ENCODE results near the gene DGKD.
"Not testable (repeated sequence)": the region's sequence is repeated elsewhere in the genome, so short reads cannot be mapped to it uniquely, and the experiment has no call there.

DGKD gene

GRCh38 chr2:233329489-233330135 lies 24.7 kb upstream of the DGKD start:
- Histone ChIP-seq H3K9me3 (ENCODE audit: insufficient read depth, low read length) (no peaks in the 10 kb centered on the region), H3K27me3 (ENCODE audit: insufficient read depth, insufficient read length) (peaks cover 99% of the 10 kb centered on the region), H3K9ac (ENCODE audit: insufficient read length, low read depth) (no peak overlapping the region), H3K4me1 (ENCODE audit: insufficient read depth, insufficient read length) (peaks cover 10% of the 10 kb centered on the region), H3K36me3 (ENCODE audit: insufficient read depth, insufficient read length, low read length) (no peaks in the 10 kb centered on the region), H3K4me3 (ENCODE audit: insufficient read length, low read depth) (no peak overlapping the region)
- TF ChIP-seq YY1 (IDR thresholded peaks at IDR 0.05; ENCODE audit: insufficient read depth, insufficient read length), result peak; percentile 52
- no peak for TF ChIP-seq SUZ12 (IDR thresholded peaks at IDR 0.05; ENCODE audit: extremely low read depth, insufficient read depth, insufficient read length)
- peak; percentile 90 for DNase-seq (ENCODE audit: low read depth, low spot score)

DNA sequence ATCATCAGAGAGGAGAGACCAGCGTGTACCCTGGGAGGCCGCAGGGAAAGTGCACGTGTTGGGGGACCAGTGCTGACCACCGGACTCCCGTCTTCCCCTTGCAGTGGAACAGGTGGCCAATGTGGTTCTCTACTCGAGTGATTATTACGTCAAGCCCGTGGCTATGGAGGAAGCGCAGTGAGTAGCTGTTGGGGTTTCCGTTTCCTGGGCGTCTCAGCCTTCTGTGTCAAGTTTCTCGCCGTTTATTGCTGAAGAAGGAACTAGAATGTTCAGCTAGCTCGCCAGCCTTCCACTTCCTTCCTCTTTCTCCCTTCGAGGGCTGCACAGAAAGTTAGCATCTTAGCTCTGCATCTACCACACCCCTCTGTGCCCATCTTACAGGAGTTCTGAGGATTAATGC lies 22.8 kb upstream of the DGKD start:
- TF ChIP-seq ZNF274 (IDR thresholded peaks at IDR 0.05; ENCODE audit: low read depth, low read length) (no peak), SUZ12 (IDR thresholded peaks at IDR 0.05; ENCODE audit: extremely low read depth, insufficient read depth, insufficient read length) (no peak), YY1 (IDR thresholded peaks at IDR 0.05; ENCODE audit: insufficient read depth, insufficient read length) (no peak)
- Histone ChIP-seq H3K36me3 (ENCODE audit: insufficient read depth, insufficient read length, low read length) (no peaks in the 10 kb centered on the region), H3K27me3 (ENCODE audit: insufficient read depth, insufficient read length) (peaks cover 98% of the 10 kb centered on the region), H3K4me1 (ENCODE audit: insufficient read depth, insufficient read length) (peaks cover 10% of the 10 kb centered on the region), H3K9ac (ENCODE audit: insufficient read length, low read depth) (no peak overlapping the region), H3K4me3 (ENCODE audit: insufficient read length, low read depth) (no peak overlapping the region), H3K9me3 (ENCODE audit: insufficient read depth, low read length) (no peaks in the 10 kb centered on the region)
- no peak for DNase-seq (ENCODE audit: low read depth, low spot score)

- no peak overlapping the region for H3K4me3 ChIP-seq (ENCODE audit: insufficient read length, low read depth)
- peaks cover 10% of the 10 kb centered on the region for H3K4me1 ChIP-seq (ENCODE audit: insufficient read depth, insufficient read length)
- no peak overlapping the region for H3K9ac ChIP-seq (ENCODE audit: insufficient read length, low read depth)
These were observed 22.2 kb upstream of the DGKD start for GRCh38 chr2:233332125-233332524.

DNA sequence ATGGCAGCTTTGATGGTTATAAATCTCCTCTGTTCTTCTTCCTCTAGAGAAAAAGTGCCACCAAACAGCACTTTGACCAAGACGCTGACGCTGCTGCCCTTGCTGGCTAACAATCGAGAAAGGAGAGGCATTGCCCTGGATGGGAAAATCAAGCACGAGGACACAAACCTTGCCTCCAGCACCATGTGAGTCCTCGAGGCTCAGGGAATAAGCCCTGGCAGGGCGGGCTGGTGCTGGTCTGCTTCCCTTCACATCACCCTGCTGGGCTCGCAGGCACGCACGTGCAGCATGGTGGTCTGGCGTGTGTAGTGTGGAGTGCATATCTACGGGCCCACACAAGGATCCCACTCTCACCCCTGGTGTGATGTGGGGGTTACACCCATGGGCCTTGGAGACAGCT lies 19.4 kb upstream of the DGKD start:
- DNase-seq (ENCODE audit: low read depth, low spot score), result no peak
- Histone ChIP-seq H3K4me1 (ENCODE audit: insufficient read depth, insufficient read length) (peaks cover 2% of the 10 kb centered on the region), H3K9me3 (ENCODE audit: insufficient read depth, low read length) (no peaks in the 10 kb centered on the region), H3K9ac (ENCODE audit: insufficient read length, low read depth) (no peak overlapping the region), H3K27me3 (ENCODE audit: insufficient read depth, insufficient read length) (peaks cover 92% of the 10 kb centered on the region), H3K4me3 (ENCODE audit: insufficient read length, low read depth) (no peak overlapping the region), H3K36me3 (ENCODE audit: insufficient read depth, insufficient read length, low read length) (no peaks in the 10 kb centered on the region)
- no peak for TF ChIP-seq YY1 (IDR thresholded peaks at IDR 0.05; ENCODE audit: insufficient read depth, insufficient read length)

More at GRCh38 chr2:233332125-233332524, 22.2 kb upstream of the DGKD start:
- no peak for TF ChIP-seq YY1 (IDR thresholded peaks at IDR 0.05; ENCODE audit: insufficient read depth, insufficient read length)
- no peak for TF ChIP-seq SUZ12 (IDR thresholded peaks at IDR 0.05; ENCODE audit: extremely low read depth, insufficient read depth, insufficient read length)
- no peak for TF ChIP-seq ZNF274 (IDR thresholded peaks at IDR 0.05; ENCODE audit: low read depth, low read length)
- no peaks in the 10 kb centered on the region for H3K9me3 ChIP-seq (ENCODE audit: insufficient read depth, low read length)
- H3K27me3 ChIP-seq (ENCODE audit: insufficient read depth, insufficient read length), result peaks cover 98% of the 10 kb centered on the region
- no peak for DNase-seq (ENCODE audit: low read depth, low spot score)
- no peaks in the 10 kb centered on the region for H3K36me3 ChIP-seq (ENCODE audit: insufficient read depth, insufficient read length, low read length)

- H3K4me1 ChIP-seq (ENCODE audit: insufficient read depth, insufficient read length); H3K9ac ChIP-seq (ENCODE audit: insufficient read length, low read depth); DNase-seq (ENCODE audit: low read depth, low spot score); H3K4me3 ChIP-seq (ENCODE audit: insufficient read length, low read depth); H3K9me3 ChIP-seq (ENCODE audit: insufficient read depth, low read length); H3K36me3 ChIP-seq (ENCODE audit: insufficient read depth, insufficient read length, low read length): not testable (repeated sequence)
- peaks cover 80% of the 10 kb centered on the region for H3K27me3 ChIP-seq (ENCODE audit: insufficient read depth, insufficient read length)
These were observed 18.2 kb upstream of the DGKD start for GRCh38 chr2:233336091-233336490.

DNA sequence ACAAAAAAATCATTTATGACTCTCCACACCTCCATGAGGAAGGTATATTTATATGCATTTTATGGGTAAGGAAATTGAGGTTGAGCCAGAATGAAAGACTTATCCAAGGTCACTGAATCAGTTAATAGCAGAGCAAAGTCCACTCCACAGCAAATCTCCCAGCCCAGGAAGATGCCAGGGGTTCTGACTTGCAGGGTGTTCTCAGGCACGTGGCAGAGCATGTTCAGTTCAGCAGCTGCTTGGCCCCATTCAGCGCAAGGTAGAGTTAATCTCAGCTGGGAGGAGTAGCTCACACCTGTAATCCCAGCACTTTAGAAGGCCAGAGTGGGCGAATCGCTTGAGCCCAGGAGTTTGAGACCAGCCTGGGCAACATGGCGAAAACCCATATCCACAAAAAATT lies 17.8 kb upstream of the DGKD start:
- Histone ChIP-seq H3K9ac (ENCODE audit: insufficient read length, low read depth) (no peak overlapping the region), H3K27me3 (ENCODE audit: insufficient read depth, insufficient read length) (peaks cover 75% of the 10 kb centered on the region), H3K4me3 (ENCODE audit: insufficient read length, low read depth) (no peak overlapping the region), H3K4me1 (ENCODE audit: insufficient read depth, insufficient read length) (peaks cover 2% of the 10 kb centered on the region), H3K9me3 (ENCODE audit: insufficient read depth, low read length) (peaks cover 6% of the 10 kb centered on the region; the same call in 1 of the 2 replicates), H3K36me3 (ENCODE audit: insufficient read depth, insufficient read length, low read length) (no peaks in the 10 kb centered on the region)
- TF ChIP-seq YY1 (IDR thresholded peaks at IDR 0.05; ENCODE audit: insufficient read depth, insufficient read length), result no peak
- TF ChIP-seq SUZ12 (IDR thresholded peaks at IDR 0.05; ENCODE audit: extremely low read depth, insufficient read depth, insufficient read length), result no peak
- TF ChIP-seq ZNF274 (IDR thresholded peaks at IDR 0.05; ENCODE audit: low read depth, low read length), result no peak
- DNase-seq (ENCODE audit: low read depth, low spot score), result no peak

DNA sequence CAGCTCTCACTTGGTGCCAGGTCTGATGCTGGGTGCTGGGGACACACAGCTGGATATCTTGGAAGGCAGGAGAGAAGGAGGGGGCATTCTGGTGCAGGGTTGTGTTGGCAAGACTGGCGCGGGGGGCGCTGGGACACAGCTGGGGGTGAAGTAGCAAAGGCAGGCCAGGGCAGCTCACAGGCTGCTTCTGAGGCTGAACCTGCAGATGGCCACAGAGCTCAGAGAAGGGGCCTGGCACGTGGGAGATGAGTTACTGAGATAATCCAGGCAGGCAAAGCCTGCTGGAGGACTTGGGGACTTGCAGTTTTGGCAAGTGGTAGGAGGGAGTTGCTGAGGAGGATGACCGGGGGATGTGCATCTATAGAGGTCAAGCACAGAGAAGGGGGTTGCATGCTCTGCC lies 16.2 kb upstream of the DGKD start:
- Histone ChIP-seq H3K4me3 (ENCODE audit: insufficient read length, low read depth) (no peak overlapping the region), H3K9ac (ENCODE audit: insufficient read length, low read depth) (no peak overlapping the region), H3K27me3 (ENCODE audit: insufficient read depth, insufficient read length) (peaks cover 61% of the 10 kb centered on the region), H3K36me3 (ENCODE audit: insufficient read depth, insufficient read length, low read length) (no peaks in the 10 kb centered on the region), H3K4me1 (ENCODE audit: insufficient read depth, insufficient read length) (peaks cover 2% of the 10 kb centered on the region), H3K9me3 (ENCODE audit: insufficient read depth, low read length) (peaks cover 7% of the 10 kb centered on the region; the same call in 1 of the 2 replicates)
- no peak for DNase-seq (ENCODE audit: low read depth, low spot score)
- TF ChIP-seq YY1 (IDR thresholded peaks at IDR 0.05; ENCODE audit: insufficient read depth, insufficient read length) (no peak), SUZ12 (IDR thresholded peaks at IDR 0.05; ENCODE audit: extremely low read depth, insufficient read depth, insufficient read length) (no peak), ZNF274 (IDR thresholded peaks at IDR 0.05; ENCODE audit: low read depth, low read length) (no peak)

All from NT2/D1 (cell line).